HS-27A (cell line): ENCODE data around the gene GRAP.
"Not testable (repeated sequence)": the region's sequence is repeated elsewhere in the genome, so short reads cannot be mapped to it uniquely, and the experiment has no call there.

ENCODE experiments used
- DNase-seq: peaks from one replicate; pipeline ENCODE4 v3.0.0-alpha.2; 2012; ENCODE audit warnings: low read depth, missing footprints

Gene GRAP

DNA sequence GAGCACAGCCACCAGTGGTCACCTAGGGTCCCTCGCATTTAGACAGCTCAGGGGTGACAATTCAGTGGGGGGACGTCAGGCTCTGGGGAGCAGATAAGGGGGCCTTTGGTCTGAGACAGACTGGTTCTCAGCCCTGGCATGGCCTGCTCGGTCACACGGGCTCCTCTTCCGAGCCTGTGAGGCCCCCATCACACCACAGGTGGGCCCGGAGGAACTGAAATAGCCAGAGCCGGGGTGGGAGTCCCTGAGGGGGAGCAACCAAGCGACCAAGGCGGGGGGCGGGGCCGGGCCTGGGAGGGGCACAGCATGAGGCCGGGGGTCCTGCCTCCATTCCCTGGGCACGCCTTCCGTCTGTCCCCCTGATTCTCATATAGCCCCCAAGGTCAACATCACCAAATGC is 4.4 kb downstream of the GRAP start:
- DNase-seq, result not testable (repeated sequence)

GRCh38 chr17:19041871-19042270 is 4.9 kb downstream of the GRAP start:
- DNase-seq, result not testable (repeated sequence)

GRCh38 chr17:19040350-19040749 is 6.4 kb downstream of the GRAP start:
- DNase-seq, result not testable (repeated sequence)

DNA sequence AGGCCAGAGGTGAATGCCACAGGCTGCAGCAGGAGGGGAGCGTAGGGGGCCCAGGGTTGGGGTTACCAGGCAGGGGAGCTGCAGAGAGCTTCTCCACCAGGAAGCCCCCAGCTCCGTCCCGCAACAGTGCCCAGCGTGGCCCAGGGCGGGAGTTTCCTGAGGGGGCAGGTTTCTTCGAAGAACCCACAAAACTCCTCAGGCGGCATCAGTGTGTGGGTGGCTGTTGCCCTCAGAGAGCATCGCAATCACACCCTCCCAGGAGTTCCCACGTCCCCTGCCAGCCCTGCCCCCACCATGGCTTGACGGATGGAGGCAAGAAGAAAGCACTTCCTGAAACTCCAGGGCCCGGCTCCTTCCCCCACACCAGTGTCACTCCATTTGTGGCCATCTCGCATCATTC is 8.0 kb downstream of the GRAP start:
- not testable (repeated sequence) for DNase-seq

DNA sequence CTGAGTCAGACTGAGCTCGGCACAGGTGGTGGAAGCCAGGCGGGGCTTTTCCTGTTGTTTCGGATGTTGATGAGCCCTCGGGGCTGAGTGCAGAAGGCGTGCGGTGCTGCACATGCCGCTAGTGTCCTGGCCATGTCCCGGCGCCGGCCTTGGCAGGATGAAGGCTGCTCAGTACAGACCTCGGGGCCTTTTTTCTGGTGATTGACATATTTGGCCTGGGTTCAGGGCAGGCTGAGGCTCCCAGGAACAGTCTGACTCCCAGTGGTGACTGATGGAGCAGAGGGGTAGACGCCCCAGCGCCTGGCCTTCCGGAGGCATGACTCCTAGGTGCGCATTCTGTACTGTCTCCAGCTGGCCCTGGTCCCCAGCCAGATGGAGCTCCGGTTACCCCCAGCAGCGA is 8.8 kb downstream of the GRAP start:
- not testable (repeated sequence) for DNase-seq

DNA sequence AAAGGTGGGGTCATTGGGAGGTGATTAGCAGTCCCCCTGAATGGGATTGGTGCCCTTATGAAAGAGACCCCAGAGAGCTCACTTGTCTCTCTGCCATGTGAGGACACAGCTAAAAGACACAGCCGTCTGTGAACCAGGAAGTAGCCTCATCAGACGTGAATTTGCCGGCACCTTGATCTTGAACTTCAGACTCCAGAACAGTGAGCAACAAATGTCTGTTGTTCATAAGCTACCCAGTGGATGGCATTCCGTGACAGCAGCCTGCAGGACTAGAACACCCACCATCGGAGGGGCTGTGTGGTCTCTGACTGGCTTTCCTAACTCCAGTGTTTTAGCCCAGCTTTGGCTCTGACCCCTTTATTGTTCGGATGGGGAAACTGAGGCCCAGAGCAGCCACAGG is 9.2 kb downstream of the GRAP start:
- DNase-seq, result not testable (repeated sequence)

DNA sequence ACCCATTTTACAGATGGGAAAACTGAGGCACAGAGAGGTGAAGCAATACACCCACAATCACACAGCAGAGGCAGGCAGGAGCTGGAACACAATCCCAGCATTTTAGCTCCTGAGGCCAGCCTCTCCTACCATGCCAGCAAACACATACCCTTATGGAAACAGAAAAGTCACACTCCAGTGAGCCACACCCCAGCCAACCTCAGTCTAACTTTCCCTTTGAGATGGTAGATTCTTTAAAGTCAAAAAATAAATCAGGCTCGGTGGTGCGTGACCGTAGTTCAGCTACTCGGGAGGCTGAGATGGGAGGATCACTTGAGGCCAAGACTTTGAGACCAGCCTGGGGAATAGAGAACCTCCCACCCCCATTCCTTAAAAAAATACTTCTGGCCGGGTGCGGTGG is 10.6 kb downstream of the GRAP start:
- not testable (repeated sequence) for DNase-seq

GRCh38 chr17:19032377-19032988 is 14.3 kb downstream of the GRAP start:
- not testable (repeated sequence) for DNase-seq

- not testable (repeated sequence) for DNase-seq
Observed at GRCh38 chr17:19031729-19032128, 15.0 kb downstream of the GRAP start.

DNA sequence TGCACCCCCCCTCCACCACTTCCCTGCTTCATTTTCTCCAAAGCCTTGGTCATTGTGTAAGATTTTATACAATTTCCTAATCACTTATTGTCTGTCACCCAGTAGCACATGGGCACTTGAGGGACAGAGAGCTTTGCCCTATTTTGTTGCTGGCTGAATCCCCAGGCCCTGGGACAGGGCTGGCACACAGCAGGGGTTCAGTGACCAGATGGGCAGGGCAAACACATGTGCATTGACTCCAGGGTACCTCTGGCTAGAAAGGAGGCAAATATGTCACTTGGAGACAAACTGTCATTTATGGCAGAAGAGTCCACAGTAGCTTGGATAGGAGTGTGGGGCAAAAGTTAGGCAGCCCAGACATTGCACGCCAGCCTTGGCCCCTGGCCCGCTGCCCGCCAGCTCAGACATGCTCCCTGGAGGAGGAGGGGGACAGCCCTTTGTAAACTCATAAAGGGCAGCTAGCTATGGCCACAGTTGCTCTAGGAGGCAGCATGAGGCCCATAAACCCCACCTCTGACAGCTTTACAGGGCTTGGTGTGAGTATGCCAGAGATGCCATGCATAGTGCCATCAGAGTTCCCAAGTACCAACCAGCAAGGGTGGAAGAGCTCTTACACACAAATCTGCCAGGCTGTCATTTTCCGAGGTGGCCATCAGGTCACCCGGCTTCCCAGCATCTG is 15.8 kb downstream of the GRAP start:
- DNase-seq, result not testable (repeated sequence)

DNA sequence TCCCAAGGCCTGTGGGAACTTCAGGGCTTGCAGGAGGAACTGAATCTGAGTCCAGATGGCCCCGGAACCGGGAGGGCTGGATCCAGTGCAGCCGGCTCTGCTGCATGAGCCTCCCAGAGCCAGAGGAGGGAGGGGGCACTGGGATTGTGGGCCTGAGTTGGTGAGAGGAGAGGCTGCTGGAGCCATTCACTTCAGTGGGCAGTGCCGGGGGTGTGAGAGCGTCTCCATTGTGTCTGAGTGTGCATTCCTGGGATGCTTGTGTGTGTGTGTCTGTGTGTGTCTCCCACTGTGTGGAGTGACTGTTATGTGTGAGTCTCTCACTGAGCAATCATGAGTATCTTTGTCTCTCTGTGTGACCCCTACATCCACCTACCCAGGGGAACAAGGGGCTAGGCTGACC is 17.0 kb downstream of the GRAP start:
- not testable (repeated sequence) for DNase-seq

GRCh38 chr17:19028671-19029070 is 18.1 kb downstream of the GRAP start:
- not testable (repeated sequence) for DNase-seq

DNA sequence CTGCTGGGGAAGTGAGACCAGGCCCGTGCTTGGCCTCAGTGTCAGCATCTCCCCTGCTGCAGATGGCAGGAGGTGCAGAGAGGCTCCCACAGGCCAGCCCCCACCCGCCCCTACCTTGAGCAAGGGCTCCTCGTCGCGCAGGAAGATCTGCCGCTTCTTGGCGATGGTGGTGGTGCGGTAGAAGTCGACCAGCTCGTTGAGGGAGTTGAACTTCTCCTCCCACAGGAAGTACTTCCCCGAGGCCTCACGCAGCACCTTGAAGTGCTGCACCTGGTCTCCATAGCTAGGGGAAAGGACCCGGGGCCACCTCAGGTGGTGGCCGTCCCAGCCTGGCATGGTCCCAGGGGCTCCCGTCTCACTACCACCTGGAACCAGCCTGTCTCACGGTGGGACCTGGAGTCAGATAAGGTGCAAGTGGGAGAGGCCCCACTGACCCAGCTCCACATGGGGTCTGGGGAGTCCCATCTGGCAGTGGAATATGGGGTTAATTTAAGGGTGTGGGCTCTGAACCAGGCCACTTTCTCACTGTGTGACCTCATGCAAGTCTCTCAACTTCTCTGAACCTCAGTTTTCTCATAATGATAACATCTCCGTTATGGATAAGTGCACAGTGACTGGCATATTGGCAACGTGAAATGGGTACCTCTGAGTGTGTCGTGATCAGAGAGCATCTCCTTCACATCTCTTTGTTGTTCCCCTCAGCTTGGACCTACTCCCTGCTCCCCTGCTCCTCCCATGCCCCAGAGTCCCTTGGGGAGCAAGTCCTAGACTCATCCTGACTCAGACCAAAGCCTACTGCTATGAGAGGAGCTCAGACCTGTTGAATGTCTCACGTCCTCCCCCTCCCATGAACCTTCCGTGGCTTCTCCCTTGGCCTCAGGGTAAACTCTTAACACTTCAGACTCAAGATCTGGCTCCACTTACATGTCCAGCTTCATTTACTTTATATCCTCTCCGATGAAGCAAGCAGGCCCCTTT is 22.4 kb downstream of the GRAP start:
- no peak for DNase-seq

GRCh38 chr17:19023209-19023999 is 23.4 kb downstream of the GRAP start:
- no peak for DNase-seq

GRCh38 chr17:19022747-19023146 is 24.0 kb downstream of the GRAP start:
- no peak for DNase-seq

GRCh38 chr17:19022128-19022527 is 24.6 kb downstream of the GRAP start:
- no peak for DNase-seq

GRCh38 chr17:19021622-19022083 is 25.1 kb downstream of the GRAP start:
- DNase-seq, result no peak

- not testable (repeated sequence) for DNase-seq
Observed at GRCh38 chr17:19021011-19021621, 25.6 kb downstream of the GRAP start.

GRCh38 chr17:19020016-19020415 is 26.7 kb downstream of the GRAP start:
- DNase-seq, result no peak

DNA sequence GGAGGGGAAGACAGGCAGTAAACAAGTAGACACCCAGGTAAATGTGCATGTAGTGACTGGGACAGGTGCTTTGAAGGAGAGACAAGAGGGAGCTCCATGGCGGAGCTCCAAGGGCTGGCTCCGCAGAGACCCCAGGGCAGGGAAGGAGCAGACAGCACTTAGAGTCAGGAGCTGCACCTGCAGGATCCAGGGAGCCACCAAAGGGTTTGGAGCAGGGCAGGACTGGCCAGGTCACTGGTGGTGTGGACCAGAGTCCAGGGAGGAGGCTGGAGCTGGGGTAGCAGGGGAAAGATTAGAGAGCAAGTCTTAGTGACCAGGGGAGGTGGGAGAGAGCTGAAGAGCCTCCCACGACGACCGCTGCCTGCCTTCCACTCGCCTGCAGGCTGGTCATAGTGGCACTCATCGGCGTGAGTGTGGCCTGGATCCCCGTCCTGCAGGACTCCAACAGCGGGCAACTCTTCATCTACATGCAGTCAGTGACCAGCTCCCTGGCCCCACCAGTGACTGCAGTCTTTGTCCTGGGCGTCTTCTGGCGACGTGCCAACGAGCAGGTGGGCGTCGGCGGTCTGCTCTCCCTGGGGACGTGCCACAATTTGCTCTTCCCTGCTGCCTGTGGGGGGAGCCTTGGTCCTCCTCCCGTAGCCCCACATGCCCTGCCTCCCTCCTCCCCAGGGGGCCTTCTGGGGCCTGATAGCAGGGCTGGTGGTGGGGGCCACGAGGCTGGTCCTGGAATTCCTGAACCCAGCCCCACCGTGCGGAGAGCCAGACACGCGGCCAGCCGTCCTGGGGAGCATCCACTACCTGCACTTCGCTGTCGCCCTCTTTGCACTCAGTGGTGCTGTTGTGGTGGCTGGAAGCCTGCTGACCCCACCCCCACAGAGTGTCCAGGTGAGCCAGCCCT is 27.5 kb downstream of the GRAP start:
- DNase-seq, result no peak
